NOMO-1 (cell line): ENCODE measurements around the gene GRAP2.
A peak's percentile ranks its signal among the peaks of the same experiment; 100 is the strongest.

Experiments
- DNase-seq, 2 experiments: peaks; one replicate each; lab custom pipeline; 2025; ENCODE audit not compliant: unreplicated experiment in 2 of 2; lab: John Stamatoyannopoulos, UW

Gene GRAP2

DNA sequence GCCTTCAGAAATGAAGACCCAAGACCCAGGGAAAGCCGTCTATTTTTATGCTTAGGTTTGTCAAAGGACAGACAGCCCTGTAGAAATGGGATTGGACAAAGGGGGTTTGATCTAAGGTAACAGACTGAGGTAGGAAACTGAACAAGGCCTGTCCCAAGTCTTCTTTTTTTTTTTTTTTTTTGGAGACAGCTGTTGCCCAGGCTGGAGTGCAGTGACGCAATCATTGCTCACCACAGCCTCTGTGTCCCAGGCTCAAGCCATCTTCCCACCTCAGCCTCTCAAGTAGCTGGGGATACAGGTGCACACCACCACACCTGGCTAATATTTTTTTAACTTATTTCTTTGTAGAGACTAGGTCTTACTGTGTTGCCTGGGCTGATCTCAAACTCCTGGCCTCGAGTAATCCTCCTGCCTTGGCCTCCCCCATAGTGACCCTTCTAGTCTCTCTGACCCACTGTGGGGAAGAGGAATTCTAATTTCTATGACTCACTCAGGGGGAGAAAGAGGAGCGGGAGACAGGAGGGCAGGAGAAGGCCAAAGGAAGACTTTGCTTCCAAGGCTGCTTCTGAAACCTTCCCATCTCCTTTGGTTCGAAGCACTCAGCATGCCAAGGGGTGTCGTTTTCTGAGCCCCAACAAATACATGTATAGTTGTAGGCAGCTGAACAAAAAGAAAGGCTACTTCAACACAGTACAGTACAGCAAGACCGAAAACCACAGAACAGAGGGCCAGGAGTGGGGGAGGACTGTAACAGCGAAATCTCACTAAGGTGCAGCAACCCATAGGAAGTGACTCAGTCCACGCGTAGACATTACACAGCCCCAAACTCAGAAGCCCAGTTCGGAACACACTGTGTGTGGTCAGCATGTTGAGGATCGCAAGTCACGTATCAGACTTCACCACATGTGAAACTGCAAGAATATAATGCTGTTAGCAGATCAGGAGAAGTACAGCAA, 60.2 kb downstream of the GRAP2 start:
- peak; percentile 96 to 97 for DNase-seq

DNA sequence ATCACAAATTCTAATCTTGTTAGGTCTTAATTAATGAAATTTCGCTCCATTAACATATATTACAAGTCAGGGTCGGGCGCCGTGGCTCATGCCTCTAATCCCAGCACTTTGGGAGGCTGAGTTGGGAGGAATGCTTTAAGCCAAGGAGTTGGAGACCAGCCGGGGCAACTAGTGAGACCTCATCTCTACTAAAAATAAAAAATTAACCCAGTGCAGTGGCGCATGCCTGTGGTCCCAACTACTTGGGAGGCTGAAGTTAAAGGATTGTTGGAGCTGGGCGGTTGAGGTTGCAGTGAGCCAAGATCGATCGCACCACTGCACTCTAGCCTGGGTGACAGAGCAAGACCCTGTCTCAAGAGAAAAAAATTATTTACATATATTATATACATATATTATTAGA, 61.2 kb downstream of the GRAP2 start:
- DNase-seq = no peak

DNA sequence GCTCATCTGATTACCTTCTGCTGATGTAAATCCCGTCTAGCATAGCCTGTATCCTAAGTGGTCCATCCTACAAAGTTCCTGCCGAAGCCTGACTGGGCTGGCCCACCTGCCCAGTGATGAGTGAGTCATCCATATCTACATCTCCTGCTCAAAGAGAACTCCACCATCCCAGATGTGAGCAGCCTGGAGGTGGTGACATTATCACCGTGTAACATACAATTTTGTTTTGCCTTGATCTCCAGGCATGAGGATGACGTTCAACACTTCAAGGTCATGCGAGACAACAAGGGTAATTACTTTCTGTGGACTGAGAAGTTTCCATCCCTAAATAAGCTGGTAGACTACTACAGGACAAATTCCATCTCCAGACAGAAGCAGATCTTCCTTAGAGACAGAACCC, 64.9 kb downstream of the GRAP2 start:
- DNase-seq = no peak

DNA sequence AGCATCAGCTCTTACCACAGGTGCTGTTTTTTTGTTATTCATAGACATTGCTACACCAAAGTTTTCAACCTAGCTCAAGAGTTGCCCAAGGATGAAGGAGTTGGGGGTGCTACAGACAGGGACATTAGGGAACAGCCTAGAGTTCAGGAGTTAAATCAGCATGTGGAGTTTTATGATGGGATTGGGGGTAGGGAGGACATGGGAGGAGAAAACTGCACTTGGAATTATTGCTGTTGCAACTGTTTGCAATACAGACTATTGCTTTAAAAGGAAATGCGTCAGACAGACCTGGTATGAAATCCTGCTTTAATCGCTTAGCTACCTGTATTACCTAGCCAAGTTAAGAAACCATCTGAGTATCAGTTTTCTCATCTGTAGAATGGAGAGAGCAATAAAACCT, 65.6 kb downstream of the GRAP2 start:
- DNase-seq = no peak

DNA sequence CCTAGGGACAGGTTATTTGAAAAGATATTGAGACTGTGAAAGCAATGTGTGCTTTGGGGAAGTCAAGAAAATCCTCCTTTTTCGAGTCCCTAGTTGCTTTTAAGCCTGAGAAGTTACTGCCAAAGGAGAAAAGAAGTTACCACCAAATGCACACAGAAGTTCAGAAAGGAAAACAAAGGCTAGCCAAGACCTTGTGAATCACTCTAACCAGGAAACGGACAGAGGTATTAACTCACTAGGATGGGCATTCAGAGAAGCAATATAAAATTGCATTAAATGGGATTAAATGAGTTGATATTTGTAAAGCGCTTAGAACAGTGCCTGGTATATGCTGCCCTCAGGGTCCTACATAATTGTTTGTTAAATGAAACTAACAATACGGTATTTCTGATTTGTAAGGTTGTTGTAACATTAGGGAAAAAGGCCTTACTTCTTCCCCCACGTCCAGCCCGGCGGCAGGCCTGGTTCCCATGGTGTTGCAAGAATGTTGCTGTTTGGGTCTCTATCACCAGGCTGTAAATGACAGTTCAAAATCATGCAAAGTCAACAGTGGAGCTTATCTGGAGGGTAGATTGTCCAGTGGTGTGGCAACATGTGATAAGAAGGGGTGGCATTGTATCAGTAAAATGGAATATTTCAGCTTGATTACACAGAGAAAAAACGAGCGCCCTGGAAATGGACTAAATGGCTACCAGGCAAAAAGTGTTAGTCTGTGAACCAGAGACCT, 66.4 kb downstream of the GRAP2 start:
- no peak for DNase-seq

DNA sequence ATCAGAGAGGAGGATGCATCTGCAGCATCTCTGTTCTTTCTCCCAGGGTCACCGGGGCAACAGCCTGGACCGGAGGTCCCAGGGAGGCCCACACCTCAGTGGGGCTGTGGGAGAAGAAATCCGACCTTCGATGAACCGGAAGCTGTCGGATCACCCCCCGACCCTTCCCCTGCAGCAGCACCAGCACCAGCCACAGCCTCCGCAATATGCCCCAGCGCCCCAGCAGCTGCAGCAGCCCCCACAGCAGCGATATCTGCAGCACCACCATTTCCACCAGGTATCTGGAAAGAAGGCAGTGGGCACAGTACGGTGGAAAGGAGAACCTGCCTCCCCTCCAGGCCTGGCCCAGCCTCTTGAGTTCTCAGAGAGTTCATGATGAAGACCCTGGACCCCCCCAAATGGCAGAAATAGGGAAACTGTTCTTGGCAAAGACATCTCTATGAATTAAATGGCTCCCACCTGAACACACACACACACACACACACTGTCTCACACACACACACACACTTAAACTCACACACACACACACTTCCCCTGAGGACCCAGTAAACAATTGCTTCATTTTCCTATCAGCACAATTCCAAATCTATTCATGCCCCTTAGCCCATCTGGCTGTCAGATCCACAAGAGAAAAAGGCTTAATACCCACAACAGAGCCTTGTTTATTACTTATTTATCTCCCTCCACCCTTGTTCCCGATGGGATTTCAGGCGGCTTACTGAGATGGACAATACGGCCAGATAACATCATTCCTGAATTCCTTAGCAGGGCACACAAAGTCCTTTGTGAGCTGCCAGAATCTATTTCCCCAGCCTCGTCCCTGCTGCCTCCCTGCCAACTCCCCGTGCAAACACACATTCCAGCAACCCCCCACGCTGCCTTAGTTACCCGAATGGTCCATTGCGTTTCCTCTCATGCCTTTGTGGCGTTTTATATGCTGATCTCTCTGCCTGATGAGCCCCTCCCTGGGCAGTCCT, 67.4 kb downstream of the GRAP2 start:
- no peak for DNase-seq

DNA sequence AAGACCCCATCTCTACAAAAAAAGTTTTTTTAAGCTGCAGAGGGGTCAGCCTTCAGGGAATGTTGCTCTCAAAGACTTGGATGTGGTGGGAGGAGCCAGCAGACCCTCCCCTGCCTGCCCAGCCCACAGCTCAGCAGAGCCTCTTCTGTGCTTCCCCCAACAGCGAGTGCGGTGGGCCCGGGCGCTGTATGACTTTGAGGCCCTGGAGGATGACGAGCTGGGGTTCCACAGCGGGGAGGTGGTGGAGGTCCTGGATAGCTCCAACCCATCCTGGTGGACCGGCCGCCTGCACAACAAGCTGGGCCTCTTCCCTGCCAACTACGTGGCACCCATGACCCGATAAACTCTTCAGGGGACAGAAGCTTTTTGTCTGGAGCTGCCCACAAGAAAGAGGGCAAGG, 69.9 kb downstream of the GRAP2 start:
- no peak for DNase-seq

DNA sequence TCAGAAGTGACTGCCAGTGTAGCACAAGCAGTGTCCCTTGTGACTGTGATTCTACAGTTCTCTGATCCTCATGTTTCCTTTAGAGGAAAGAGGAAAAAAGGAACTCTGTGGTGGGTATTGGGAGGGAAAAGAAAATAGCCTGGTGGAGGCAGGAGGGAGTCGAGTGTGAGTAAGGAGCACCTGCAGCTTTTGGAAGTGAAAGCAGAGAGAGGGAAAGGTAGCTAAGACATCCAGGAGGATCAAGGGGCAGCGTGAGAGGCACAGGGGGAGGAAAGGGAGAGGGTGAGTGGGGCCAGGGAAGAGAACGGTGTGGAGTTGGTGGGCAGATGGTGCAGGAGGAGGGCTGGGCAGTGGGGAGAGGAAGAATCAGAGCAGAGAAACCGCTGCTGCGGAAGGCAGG, 71.8 kb downstream of the GRAP2 start:
- DNase-seq = no peak

DNA sequence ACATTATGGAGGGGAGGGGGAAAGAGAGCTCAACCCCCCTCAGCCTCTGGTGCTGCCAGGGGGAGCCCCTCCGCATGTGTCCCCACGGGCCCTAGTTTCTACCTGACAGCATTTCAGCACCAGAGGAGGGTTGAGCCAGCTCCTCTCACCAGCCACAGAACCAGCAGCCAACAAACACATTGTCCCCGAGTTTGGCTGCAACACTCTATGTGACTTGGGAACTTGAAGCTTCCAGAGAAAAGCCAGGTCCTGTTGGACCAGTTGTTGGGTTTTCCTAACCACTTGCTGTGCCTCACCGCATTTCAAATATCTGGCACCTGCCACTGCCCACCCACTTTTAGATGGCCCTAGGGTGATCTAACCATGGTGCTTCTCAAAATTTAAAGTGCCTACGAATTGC, 72.8 kb downstream of the GRAP2 start:
- no peak for DNase-seq

DNA sequence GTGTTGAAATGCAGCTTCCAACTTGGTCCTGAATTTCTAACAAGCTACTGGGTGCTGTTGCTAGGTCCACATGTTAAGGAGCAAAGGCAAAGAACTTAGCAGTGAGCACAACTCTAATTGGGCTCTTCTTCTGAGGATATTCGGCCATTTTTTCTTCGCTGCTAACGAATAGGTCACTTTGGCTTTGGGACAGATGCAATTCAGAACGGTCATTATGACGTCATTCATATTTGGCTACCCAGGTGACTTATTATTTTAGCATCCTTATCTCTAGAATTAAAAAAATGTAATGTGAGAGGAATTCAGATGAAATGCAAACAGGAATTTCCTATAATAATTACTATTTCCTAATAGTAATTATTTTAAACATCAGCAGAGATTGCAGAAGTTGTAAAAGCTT, 73.2 kb downstream of the GRAP2 start:
- no peak for DNase-seq

DNA sequence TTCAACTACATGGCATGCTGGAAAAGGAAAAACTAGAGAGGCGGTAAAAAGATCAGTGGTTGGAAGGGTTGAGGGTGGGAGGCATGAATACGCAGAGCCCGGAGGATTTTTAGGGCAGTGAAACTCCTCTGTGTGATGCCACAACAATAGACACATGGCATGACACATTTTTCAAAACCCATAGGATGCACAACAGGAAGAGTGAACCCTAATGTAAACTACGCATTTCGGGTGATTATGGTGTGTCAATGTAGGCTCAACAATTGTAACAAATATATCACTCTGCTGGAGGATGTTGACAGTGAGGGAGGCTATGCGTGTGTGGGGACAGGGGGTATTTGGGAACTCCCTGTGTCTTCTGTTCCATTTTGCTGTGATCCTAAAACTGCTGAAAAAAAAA, 78.2 kb downstream of the GRAP2 start:
- no peak for DNase-seq

DNA sequence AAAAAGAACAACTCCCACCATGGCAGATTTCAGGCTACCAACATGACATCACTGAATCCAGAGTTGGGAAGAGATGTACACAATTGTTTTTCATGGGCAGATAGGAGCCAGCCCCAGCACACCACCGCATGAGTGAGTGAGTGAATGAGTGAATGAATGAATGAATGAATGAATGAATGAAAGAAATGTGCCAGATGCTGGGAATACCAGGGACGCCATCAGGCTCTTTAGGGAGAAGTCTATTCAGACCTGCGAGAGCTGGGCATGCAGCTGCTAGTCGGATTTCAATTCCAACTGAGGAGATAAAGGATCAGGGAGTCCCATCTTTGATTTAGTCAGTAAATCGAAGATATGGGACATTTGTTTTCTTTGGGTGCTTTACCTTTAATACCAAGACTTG, 78.6 kb downstream of the GRAP2 start:
- no peak for DNase-seq

DNA sequence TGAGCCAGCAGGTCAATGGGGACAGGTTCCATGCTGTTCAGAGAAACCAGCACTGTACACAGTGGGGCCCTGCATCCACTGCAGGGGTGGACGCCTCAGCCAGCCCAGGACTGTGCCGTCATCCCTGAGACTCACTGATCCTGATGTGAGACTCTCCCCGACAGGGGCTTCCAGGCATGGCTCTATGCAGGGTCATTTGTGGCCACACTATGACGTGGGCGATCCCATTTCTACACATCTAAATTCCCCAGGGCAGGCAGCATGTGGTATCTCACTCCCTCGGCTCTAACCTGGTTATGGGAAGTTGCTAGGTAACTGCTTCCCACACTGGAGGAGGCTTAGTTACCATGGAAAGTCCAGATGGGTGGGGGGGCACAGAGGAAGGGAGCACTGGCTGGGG, 79.7 kb downstream of the GRAP2 start:
- no peak for DNase-seq

DNA sequence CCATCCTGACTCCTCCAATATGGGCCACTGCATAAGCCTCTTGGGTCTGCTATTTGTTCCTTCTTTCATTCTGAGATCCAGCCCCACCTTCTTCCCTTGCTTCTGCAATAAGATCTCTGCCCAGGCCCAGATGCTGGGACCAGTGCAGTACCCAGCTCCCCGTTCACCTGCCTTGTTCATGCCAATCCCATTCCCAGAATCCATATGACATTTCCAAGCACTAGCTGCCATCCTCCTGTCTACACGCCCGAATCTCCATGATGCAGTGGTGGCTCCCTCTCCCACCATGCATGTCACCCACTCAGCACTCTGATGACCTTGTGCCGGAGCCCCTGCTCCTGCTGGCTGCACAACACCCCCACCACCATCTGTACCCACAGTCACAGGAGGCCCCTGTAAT, 82.5 kb downstream of the GRAP2 start:
- no peak for DNase-seq

DNA sequence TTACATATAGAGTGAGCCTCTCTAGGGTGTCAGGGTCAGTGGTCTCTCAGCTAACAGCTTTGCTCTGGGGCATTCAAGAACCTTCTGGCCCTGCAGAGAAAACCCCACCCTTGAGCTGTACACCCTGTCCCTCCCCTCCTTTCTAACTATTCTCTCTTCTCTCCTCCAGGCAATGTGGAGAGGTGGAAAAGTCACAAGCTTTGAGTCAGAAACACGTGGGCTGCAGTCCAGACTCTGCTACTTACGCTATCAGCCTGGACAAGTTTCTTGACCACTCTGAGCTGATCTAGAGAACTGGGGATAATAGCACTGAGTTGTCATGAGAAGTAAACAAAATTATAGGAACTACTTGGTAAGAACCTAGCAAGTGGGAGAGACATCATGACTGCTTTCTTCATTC, 83.1 kb downstream of the GRAP2 start:
- no peak for DNase-seq

DNA sequence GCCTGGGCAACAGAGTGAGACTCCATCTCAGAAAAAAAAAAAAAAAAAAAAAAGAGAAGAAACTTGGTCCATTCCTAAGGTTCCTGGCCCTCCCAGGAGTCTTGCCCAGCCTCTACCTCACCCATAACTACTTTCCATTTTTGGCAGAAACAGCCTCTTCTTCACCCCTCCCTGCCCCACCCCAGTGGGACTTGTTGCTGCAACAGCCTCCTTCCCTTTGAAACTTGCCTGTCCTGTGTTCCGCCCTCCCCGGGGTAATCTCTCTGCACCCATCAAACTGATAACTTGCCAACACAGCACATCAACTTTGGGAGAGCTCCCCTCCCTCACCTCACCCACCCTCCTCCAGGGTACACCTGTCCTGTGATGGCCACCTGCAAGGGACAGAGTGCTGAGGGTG, 83.9 kb downstream of the GRAP2 start:
- DNase-seq = no peak

DNA sequence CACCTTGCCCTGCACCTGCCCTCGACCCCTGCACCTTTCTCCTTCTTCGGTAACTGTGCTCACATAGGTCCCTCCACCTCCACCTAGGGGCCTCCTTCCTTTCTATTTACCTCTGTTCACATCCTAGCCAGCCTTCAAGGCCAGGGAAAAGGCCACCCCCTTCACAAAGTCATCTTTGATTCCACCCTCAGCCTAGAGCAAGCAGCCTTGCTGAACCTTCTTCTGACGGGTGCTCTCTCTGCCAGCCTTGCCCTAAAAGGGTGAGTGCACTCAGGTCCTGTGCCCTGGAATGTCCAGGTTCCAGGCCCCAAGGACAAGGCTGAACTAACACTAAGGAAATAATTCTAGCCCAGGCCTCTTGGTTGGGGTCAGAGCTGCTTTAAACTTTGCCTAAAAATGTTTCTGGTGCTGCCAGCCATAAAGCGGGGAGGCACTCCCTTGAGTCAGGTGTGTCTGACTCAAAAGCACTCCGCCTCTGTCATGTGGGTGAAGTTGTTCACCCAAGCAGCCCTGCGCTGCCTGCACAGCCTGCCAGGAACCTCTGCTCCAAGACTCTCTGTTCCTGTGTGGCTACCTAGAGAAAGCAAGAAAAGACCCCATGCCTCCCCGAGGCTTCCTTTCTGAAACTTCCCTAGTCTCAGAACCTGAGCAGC, 84.6 kb downstream of the GRAP2 start:
- DNase-seq = no peak

DNA sequence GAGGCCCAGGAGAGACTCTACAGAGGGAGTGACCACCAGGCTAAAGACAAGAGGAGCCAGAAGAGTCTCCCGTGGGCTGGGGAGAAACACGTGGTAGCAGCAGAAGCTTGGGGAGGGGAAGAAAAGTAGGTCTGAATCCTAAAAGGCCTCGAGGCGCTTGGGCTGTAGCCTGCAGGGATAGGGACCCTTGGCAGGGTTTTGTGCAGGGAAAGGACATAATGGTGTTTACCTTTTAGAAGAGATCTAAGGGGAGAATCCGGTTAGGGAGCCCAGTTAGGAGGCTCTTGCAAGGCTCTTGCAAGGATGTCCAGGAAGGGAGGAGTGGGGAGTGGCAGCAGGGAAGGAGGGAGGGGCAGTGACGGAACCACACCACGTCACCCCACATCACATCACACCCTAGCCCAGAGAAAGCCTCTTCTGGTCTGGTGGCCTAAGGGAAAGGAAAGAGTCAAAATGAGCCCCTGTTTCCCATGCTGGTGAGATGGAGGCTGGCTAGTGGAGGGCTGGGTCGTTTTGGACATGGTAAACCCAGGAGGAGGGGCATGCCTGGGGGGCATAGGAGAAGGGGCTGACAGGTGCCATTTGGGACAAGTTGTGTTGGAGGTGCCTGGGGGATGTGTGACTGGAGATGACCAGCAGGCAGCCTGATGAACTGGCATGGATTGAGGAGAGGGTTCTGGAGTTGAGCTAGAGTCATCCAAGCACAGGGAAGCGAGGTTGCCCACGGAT, 87.7 kb downstream of the GRAP2 start:
- no peak for DNase-seq

DNA sequence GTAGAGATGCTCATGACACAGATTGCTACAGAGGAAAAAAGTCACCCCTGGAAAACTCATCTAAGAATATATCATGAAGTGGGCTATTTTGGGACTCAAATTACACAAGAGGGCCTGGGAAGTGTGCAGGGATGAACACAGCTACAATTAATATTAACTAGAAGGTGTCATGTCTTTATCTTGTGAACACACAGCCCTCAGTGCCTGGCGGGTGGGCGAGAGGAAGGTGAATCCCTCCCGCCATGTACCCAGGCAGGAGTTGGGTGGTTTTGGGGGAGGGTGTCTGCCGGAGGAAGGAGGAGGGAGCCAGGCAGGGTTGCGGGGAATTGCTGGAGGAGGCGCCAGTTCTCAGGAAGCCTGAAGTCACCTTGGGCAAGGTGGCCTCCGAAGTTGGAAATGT, 88.7 kb downstream of the GRAP2 start:
- no peak for DNase-seq

DNA sequence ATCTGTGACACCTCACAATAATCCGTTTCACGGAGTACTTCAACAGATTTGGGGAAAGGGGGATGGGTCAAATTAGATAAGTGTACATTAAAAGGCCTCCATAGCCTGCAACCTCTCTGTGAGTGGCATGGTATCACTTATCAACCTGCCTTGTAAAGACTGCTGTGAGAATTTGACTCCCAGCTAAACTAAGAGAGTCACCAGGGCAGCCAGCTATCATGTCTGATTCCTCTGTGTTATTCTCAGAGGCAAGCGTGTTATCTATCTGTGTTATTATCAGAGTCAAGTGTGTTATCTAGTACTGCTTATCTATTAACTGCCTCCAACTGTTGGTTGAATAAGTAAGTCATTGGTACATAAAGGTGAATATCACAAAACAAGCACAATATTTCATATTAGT, 89.8 kb downstream of the GRAP2 start:
- DNase-seq = no peak
